HG02943 (cell line): ENCODE data around the gene TNIK.
A peak's percentile ranks its signal among the peaks of the same experiment; 100 is the strongest.

Experiments
- ATAC-seq: cut with Tn5 transposase; IDR thresholded peaks from one replicate; pipeline ENCODE4 v1.9.1; 2021; ENCODE audit warnings: mild to moderate bottlenecking, low read depth, moderate library complexity; ENCODE audit not compliant: unreplicated experiment

The TNIK gene

DNA sequence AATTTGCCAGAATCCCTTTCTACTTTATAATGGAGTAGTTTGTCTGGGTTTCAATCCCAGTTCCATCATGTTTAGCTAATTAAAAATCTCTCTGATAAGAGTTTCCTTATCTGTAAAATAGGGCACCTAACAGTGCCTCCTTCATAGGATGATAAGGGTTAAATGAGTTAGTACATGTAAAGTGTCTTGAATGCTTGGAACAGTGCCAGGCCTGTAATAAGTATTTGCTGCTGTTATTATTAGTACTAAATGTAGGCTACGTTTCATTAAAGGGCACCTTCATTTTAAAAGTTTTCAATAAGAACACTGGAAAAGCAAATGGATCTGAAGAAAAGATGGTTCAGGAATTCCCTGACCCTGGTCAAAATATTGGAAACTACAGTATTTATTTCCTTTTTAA is 421.9 kb downstream of the TNIK start:
- ATAC-seq = no peak

DNA sequence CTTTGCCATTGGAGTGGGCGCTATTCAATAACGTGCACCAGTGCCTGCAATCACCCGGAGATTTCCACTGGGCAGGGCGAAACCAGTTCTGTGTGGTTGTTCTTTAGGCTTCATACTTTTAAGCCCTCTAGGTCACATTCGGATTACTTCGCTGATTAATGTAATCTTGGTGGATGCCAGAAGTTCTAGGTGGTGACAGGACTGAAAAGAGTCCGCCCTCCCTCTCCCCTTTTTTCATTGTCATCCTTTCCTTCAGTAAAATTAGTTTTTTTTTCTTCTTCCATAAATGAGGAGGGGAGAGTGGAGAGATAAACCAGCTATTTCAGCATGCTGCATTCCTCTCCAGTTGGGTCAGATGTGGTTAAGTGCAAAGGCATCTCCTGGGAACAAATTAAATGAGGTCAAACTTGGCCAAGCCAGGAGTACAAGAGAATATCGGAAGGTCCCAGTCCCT is 431.4 kb downstream of the TNIK start:
- no peak for ATAC-seq

DNA sequence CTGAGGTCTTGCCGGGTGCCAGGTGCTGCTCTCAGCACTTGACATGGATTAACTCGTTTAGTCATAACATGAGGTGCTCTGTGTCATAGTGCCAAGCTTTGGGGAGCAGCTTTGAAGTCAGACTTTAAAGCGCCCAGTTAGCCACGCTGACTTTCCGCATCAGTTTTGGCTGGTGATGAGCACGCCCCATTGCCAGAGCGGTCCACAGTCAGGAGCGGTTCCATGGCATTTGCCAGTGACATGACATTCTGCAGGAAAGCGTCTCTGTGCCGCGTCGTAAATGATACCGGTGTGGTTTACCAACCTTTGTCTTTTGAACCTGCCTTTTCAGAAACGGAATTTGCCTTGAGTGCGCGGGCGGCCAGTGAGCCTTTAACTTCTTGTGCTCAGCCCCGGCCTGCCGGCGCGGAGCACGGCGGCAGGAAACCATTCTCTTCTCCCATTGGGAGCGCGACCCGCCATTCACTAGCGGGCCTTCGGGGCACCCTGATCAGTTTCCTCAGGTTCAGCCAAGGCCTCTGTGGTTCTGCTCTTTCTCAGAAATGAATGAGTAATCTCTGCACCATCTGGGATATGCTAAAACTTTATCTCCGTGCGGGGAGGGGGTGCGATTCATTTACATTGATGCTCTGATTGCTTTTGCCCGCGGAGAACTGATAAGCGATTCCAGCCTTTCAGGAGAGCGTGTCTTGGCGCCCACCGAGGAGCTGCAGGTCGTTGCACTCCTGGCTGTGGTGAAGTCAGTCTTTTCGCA is 432.0 kb downstream of the TNIK start:
- peak; percentile 75 for ATAC-seq

DNA sequence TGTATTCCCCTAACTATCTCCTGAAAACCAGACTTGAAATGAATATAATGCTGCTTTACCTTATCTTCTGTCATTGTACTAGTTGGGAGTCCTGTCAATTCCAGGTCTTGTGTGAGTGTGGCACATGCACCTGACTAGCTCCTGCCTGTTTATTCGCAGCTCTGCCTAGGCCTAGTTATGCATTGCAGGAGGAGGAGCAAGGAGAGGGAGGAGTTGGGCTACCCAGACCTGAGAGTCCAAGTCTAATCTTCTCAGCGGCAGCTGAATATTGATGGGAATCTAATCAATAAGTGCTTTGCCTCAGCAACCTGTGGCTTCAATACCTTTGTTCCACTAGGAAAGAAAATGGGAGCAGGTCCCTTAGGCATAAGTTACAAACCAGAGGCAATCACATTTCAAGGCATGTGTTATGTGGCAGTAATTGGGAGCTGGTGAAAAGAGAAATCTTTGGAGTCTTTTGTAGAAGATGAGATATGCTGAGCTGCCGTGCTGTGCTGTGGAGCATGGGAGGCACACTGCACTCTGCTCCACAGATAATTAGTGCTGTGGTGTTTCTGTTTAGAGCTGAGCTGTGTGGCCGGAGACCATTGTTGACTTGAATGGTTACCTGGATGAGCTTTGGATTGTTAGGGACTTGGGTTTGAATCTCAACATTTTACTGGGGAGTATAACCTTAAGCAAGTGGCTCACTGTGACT is 433.5 kb downstream of the TNIK start, which contains the start of gene SLC2A2:
Gene SLC2A2 (minus strand): TSS at position 124 of the 697 bp plus-strand sequence. CDS start 50 bp downstream, at position 74.
- ATAC-seq = no peak

DNA sequence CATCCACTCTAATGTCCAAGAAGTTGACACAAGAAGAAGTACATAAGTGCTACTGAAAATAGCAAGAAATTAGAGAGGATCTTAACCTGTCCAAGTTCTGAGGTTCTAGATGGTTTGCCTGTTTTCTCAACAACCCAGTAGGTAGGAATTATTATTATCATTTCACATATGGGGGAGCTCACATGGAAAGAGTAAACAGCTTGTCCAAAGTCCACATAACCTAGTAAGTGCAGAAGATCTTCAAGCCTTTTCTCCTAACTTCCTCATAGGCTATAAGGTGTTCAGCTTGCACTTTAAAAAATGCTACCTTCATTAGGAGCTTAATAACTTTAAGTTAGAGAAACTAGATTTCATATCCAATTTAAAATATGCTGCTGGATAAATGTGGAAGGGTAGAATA is 436.6 kb downstream of the TNIK start:
- ATAC-seq = no peak

DNA sequence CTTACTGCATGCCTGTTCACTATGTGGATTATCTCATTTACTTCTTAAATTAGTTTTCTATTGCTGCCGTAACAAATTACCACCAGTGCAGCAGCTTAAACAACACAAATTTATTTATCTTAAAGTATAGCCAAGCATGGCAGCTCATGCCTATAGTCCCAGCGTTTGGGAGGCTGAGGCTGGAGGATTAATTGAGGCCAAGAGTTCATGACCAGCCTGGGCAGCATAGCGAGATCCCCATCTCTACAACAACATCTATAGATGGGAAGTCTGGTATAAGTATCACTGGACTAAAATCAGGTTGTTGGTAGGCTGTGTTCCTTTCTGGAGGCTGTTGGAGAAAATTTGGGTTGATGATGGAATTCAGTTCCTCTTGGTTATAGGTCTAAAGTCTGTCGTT is 438.8 kb downstream of the TNIK start:
- ATAC-seq = no peak

DNA sequence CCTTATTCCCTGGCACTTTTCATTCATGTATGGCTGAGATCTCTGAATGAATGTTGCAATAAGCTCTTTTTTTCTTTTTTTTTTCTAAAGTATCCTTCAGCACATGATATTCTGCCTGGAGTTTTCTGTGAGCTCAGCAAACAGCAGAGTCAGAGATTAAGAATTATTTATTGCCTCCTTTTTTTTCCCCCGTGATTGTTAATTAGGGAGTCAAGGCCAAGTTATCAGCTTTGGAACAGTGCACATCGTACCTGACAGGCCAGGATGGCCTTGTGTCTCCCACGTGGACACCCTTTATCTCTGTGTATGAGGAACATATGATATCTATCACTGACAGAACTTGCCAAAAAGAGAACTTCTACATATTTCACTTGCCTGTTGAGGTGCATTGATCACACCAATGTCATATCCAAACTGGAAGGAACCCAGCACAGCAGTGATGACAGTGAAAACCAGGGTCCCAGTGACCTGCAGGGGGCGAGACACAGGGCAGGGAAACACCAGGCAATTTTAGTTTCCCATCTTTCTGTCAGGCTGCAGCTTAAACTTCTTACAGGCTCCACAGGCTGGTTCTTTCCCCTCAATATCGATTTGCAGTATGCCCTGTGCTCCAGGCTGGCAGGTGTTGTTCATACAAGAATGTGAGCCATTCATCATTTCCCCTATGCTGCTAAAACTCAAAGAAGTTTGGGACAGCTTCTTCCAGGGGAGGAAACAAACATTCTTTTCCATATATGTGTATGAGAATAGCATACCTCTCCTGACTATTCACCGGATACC is 441.9 kb downstream of the TNIK start:
- ATAC-seq = no peak

DNA sequence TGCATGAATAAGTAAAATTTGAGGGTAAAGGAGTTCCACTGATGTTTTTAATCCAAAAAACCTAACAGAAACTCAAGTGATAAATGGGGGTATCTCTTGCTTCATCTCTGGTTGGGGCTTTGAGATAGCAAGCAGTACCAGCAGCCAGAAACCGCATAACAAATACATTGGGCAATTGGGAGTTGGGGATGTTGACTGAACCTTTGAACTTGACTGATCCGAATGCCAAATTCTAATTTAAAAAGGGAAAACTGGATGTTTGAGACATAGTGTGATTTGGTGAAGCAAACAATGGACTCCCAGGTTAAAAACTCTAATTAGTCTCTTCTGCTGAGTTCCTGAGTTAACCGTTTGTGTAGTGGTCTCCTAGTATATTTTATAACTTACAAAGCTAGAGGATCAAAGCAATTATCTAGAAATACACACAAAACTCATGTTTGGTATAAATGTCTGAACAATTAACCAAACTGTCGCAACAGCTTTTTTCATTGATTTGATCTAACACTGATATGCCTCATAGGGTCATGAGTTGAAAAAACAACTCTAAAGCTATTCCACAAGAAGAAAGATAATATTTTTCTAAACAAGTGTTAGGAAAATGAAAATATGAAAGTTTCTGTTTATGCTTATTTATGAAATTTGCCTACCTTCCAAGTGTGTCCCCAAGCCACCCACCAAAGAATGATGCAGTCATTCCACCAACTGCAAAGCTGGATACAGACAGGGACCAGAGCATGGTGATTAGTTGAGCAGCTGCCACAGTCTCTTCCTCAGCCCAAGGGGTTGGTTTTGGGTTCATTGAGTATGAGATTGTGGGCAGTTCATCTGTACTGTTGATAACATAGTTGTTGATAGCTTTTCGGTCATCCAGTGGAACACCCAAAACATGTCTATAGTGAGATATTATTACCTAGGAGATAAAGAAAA is 446.1 kb downstream of the TNIK start:
- ATAC-seq = no peak

DNA sequence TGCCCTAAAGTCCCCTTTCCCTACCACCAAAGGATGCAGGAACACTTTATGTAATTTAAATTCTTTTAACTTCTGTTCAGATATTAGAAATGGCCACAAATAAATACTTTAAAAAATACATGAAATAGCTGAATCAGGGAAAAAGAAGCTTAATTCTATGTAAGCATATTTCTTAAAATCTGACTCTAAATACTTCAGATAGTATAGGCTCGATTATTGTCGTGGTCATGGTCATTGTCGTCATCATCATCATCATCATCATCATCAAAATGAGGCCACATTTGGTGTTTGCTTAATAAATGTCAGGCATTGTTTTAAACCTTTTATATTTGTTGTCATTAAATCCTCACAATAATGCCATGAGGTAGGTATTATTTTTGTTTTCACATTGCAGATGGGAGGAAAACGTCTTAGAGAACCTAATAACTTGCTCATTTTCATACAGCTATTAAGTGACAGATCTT is 448.3 kb downstream of the TNIK start:
- no peak for ATAC-seq
